ENCODE measurements around the gene DDAH1.
"Not testable (repeated sequence)": the region's sequence is repeated elsewhere in the genome, so short reads cannot be mapped to it uniquely, and the experiment has no call there.

Gene DDAH1

GRCh38 chr1:85465099-85465785 is at the start of gene DDAH1:
TSS of gene DDAH1 (minus strand) at chr1:85465159. CDS start at chr1:85465045, 114 bp downstream.
- DNase-seq: peak; percentile 60

DNA sequence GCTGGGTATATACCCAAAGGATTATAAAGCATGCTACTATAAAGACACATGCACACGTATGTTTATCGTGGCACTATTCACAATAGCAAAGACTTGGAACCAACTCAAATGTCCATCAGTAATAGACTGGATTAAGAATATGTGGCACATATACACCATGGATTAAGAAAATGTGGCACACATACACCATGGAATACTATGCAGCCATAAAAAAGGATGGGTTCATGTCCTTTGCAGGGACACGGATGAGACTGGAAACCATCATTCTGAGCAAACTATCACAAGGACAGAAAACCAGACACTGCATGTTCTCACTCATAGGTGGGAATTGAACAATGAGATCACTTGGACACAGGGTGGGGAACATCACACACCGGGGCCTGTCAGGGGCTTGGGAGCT is 49.0 kb upstream of the DDAH1 start:
- not testable (repeated sequence) for DNase-seq

- no peak for DNase-seq
Observed at GRCh38 chr1:85504417-85504816, 39.5 kb upstream of the DDAH1 start.

DNA sequence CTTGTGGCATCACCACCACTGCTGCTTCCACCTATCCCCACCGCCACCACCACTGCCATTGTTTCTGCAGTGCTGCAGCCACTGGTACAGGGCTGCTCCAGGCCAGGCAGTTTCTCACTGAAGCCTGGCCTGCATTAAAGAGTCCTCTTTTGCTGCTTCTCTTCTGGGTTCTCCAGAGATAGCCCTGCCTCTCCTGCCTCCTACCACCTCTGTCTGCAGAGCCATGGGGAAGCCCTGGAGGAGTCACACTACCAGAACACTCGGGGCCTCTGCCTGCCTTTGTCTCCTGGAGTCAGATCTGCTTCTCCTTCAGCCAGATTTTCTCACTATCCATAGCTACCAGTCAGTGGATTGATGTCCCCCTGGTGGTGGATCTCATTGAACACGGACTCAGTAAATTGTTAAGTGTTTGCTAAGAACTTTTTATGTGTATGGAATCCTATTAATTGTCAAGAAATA is 37.7 kb upstream of the DDAH1 start:
- peak; percentile 16 for DNase-seq

DNA sequence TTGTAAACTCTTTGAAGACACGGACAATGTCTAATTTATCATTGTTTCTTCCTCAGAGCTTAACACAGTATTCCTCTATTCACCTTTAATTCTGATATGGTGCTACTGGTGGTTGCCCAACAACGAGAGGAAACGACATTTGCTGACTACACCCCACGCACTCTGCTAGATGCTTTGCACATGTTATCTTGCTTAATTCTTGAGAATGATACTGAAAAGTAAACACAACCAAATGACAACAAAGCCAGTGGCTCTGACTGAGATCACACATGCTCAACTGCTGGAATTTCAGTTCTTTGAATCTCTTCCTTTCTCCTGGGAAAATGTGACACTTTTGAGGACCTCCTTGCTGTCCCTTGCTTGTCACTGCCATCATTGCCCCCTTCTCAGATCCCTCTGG is 37.2 kb upstream of the DDAH1 start:
- DNase-seq: no peak

DNA sequence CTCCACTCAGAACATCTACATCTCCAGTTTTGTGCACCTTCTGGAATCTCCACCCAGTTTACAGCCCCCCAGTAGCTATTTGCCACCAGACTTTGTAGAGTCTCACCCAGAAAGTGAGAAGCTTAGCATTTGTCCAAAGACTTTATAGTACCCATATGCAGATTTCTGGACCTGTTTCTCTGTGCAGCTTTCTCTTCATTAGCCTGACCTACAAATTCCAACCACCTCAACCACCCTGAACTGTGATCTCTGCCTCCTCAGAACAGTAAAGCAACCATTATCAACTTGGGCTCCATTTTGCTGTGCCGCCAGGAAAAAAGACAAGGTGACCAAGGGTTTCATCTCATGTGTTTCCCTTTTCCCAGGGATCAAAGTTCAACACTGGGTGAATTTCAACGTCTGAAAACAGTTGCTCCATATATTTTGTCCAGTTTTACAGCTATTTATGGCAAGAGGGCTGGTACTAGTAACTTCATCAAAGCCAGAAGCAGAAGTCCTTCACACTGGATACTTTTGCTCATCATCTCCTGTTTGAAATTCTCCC is 36.5 kb upstream of the DDAH1 start:
- no peak for DNase-seq

- no peak for DNase-seq
Observed at GRCh38 chr1:85496941-85497582, 32.1 kb upstream of the DDAH1 start.

DNA sequence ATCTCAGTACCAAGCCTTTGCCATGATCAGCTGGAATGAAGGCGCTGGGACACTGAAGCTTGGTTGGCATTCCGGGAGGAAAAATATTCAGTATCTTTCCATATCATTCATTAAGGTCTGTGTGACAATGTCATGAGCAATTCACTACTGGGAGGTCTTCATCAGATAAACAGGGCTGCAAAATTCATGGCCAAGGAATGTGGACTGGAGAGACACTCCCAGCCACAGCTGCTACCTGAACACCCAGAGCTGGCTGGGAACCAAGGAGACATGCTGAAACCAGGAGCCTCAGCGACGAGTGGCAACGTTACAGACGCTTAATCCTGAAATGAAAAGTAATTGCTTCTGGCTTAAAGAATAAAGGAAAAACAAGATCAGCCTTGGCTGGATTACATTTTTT is 30.6 kb upstream of the DDAH1 start:
- peak; percentile 33 for DNase-seq

DNA sequence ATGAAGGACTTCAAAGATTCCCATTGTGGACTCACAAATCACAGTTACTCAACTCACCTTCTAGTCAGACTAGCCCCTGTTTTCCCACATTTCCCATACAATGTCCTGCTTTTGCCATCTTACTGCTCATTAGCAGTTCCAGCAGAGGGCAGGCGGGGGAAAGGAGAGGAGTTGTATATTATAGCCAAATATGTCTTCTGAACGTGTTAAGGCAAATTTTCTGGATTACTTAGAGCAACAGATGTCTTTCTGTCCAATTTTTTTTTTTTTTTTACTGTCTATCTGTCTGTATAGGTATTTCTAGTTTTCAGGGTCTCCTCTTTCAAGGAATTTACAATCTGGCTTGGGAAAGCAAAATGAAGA is 29.9 kb upstream of the DDAH1 start:
- DNase-seq: no peak

DNA sequence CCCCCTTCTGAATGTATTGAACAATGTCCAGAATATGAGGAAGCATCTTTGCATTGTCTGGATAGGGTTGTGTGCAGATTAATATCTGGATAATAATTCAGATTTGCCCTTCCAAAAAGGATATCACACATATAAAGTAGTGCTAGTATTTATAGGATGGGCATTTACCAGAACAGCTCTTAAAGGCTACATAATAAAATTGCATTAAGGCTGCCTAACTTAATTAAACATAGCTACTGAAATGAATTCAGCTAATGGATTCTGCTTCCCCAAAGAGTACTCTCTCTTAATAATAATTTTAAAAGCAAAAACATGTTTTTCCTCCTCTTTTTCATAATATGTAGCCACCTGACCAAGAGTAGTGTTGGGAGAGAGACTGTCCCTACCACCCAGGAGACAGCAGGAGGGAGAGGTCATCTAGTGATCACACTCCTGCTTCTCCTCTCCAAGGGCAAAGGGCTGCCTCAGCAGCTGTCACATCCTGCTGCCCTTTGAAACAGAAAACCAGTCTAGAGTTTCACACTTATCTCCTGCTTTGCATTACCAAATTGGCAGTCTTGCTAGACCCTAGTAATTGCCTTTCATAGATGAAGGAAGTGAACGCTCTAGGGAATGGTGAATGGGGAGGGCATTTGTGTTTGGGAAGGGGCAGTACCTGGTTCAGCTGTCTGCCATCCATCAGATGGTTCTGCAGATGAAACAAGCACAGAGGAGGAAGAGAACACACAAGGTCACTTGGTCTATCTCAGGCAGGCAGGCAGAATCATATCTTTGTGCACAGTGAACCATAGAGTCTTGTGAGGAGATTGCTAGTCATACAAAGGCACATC is 29.3 kb upstream of the DDAH1 start:
- peak; percentile 37 for DNase-seq

GRCh38 chr1:85490270-85490985 is 25.5 kb upstream of the DDAH1 start:
- no peak for DNase-seq

- no peak for DNase-seq
Observed at GRCh38 chr1:85488126-85488525, 23.2 kb upstream of the DDAH1 start.

DNA sequence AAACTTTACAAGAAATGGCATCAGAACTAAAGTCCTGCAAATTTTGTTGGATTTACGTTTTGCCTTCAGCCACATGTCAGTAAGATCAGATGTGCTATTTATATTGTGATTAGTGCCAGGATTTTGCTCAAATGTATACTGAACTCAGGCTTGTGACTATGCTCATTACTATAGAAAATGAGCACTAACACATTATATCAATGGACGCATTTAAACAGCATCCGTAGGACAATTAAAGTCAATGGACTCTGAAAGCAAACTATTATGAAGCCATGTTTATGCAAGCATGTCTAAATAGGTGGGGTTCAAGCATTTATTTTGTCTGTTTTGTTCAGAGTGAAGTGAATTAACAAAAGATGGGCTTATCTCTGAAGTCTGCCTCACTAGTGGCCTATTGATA is 20.6 kb upstream of the DDAH1 start:
- DNase-seq: no peak

- DNase-seq: no peak
Observed at GRCh38 chr1:85484716-85485115, 19.8 kb upstream of the DDAH1 start.

- DNase-seq: no peak
Observed at GRCh38 chr1:85484264-85484663, 19.3 kb upstream of the DDAH1 start.

DNA sequence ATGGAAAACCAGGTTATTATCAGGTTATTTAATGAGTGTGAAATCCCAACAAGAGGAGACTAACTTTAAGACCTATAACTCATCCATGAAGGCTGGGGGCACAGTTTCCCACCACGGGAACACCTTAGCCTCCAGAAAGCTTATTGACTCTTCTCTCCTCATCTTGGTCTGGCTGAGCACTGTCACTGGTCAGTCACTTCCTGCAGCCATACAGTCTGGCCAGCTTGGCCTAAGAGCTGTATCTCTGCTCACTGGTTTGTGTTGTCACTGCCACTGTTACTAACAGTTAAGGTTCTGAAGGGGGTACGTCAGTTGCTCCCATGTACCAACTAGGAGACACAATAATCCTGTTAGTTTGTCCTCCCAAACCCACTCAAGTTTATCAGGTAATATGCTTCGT is 16.7 kb upstream of the DDAH1 start:
- DNase-seq: no peak

DNA sequence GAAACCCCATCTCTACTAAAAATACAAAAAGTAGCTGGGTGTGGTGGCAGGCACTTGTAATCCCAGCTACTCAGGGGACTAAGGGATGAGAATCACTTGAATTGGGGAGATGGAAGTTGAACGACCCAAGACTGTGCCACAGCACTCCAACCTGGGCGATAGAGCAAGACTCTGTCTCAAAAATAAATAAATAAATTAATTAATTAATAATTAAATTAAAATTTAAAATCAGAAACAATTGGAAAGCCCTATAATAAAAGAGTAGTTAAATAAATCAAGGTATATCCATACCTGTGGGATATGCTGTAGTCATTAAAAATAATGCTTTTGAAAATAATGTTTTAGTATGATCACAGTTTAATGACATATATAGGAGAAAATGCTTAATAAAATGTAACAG is 15.6 kb upstream of the DDAH1 start:
- no peak for DNase-seq

- DNase-seq: no peak
Observed at GRCh38 chr1:85479491-85479890, 14.5 kb upstream of the DDAH1 start.

- DNase-seq: no peak
Observed at GRCh38 chr1:85478366-85478765, 13.4 kb upstream of the DDAH1 start.

- no peak for DNase-seq
Observed at GRCh38 chr1:85475055-85475454, 10.1 kb upstream of the DDAH1 start.

DNA sequence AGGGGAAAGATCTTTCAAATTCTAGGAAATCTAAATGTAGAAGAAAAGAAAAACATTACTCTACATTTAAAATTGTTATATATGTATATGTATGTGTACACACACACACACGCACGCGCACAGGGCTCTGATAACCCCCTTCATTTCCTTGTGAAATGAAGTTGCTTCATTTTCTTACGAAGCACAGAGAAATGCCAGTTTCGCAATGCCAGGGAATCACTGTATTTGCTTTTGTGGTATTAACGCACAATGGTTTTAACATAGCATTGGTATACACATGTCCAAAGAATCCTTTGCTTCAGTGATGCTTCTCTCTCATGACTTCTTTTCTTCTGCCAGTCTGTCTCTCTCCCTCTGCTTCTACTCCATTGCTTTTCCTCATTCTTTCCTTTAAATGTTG is 8.4 kb upstream of the DDAH1 start:
- DNase-seq: no peak

- no peak for DNase-seq
Observed at GRCh38 chr1:85471558-85471957, 6.6 kb upstream of the DDAH1 start.

DNA sequence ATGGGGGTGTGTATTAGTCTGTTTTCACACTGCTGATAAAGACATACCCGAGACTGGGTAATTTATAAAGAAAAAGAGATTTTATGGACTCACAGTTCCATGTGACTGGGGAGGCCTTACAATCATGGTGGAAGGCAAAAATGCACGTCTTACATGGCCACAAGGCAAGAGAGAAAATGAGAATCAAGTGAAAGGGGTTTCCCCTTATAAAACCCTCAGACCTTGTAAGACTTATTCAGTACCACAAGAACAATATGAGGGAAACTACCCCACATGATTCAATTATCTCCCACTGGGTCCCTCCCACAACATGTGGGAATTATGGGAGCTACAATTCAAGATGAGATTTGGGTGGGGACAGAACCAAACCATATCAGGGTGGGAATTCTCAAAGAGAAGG is 5.2 kb upstream of the DDAH1 start:
- not testable (repeated sequence) for DNase-seq

All from NCI-H1092 treated with DMSO at 0.1 percent for 48 hours (cell line).